Stimulated activated CD8-positive, alpha-beta memory T cell treated with anti-CD3 and anti-CD28 coated beads, Interleukin-12 subunit alpha, Interleukin-12 subunit beta, amount 100 ng/mL, for 1 hour (primary cell): ENCODE data around the gene RNF43.

Experiments used
- DNase-seq: peaks from one replicate; pipeline ENCODE4 v3.0.0-alpha.2; 2020; ENCODE audit warnings: low read depth

Gene RNF43

DNA sequence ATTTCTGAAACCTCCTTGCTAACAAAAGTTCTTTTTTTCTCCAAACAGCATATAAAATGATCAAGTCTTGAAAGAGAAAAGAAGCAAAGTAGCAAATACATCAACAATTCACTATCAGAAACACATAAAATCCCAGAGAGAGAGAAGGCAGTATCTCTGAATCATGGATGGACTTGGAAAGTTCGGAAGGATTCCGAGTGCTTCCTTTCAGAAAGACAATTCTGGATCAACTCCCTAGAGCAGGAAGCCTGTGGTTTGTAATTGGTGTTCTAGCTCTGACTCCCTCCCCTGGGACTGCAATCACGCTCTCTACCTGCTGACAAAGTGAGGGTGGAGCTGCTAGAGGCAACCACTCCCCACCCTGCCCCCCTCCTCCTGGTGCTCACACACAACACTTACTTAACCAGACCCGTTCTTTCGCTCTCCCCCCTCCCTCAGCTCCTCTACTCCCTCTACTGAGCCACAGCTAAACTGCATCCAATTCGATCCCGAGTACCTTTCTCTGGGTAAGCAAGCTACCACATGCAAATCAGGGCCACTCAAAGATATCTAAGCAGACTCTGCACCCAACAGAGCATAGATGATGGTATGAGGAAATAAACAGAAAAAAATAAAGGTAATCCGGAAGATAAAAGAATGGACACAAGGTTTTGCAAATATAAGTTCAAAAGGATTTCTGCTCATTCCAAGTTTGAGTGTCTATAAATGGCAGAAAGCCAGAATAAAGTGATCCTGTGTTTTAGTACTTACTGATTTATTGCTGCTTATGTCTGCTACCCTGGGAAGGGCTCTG, at the start of gene RNF43:
RNF43 (minus strand) TSS at position 235 of the 793 bp plus-strand sequence. CDS start 1,957 bp downstream, outside the sequence.
- DNase-seq: peak; percentile 69

DNA sequence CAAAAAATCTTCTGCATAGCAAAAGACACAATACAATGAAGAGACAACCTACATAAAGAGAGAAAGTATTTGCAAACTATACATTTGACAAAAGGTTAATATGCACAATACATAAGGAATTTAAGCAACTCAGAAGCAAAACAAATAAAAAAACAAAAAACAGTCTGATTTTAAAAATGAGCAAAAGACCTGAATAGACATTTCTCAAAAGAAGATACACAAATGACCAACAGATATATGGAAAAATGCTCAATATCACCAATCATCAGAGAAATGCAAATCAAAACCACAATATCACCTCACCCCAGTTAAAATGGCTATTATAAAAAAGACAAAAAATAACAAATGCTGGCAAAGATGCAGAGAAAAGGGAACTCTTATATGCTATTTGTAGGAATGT, 38.2 kb upstream of the RNF43 start:
- DNase-seq: no peak

DNA sequence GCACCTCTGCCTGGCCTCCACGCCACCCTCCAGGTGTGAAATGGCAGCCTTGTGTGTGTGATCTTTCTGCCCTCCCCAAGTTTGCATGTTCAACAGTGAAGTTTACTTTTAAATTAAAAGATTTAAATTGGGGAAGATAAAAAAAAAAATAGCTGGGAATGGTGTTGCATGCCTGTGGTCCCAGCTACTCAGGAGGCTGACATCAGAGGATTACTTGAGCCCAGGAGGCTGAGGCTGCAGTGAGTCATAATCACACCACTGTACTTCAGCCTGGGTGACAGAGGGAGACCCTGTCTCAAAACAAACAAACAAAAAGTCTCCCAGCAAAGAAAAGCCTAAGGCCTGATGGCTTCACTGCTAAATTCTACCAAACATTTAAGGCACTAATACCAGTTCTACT, 35.4 kb upstream of the RNF43 start:
- no peak for DNase-seq

DNA sequence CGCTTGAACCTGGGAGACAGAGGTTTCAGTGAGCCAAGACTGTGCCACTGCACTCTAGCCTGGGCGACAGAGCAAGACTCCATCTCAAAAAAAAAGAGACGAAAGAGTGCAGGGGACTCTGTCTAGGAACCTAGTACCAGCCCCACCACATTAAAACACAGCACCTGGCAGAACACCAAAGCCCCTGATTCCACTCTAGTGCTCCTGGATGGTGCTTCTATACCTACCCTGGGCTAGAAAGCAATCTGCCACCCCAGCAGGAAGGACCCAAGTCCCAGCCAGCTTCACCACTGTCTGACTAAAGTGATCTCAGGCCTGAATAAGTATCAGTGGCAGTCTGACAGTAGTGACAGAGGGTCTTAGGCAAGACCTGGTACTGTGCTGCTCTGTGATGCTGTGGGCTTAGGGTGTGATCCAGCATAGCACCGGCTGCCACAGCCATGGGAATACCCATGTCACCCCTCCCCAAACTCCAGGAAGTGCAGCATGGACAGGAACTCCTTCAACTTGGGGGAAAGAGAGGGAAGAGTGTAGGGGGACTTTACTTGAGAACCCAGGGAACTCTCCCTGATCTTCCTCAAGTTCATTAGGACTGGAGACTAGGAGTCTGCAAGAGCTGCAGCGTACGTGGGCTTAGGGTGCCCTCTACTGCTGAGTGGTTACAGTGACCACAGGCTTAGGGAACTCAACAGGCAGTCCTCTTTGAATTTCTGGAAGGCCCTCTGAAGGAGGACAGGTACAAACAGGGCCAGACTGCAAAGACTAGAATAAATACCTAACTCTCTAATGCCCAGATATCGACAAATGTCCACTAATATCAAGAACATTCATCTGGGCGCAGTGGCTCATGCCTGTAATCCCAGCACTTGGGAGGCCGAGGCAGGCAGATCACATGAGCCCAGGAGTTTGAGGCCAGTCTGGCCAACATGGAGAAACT, 30.0 kb upstream of the RNF43 start:
- peak; percentile 24 for DNase-seq

DNA sequence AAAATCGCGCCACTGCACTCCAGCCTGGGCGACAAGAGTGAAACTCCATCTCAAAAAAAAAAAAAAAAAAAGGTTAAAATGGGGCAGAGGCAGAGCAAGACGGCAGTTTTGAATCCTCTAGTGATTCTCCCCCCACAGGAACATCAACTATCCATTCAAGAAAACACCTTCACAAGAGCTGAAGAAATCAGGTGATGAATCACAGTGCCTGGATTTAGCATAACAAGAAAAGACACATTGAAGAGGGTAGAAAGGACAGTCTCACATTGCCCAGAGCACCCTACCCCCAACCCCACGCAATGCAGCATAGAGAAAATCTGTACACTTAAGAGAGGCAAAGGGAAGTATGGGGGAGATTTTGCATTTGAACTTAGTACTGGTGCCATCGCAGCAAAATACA, 28.8 kb upstream of the RNF43 start:
- no peak for DNase-seq

DNA sequence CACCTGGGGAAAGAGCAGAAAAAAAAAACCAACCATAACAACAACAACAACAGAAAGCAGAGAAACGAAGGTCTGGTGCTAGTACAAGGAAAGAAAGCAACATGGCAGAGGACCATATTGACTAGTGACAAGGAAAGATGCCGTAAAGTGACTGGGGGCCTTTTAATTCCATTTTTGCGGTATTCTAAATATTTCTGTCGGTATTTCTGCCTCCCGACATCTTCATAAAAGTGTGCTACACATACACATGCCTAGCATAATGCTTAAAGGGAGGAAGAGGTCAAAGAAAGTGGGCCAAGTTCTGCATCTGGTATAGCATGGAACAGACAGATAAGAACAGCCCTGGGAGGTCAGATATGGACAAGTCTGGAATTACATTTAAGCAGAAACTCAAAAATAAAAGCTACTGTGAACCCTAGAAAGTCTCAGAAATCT, 19.5 kb upstream of the RNF43 start:
- DNase-seq: no peak

DNA sequence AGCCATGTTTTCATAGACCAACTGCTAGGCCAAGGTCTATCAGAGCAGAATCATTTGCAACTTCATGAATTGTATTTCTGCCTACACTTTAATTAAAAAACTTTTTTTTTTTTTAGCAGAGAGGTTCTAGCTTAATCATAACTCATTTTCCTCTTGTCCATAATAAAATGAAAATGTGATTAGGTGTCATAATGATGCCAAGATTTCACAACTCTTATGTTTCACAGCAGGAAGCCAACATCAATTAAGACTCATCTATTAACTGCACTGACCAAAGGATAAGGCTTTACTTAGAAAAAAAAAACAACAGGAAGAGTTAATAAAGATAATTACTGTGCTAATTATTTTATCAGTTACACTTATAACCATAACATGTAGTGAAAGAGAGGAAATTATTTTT, 18.9 kb upstream of the RNF43 start:
- DNase-seq: no peak

DNA sequence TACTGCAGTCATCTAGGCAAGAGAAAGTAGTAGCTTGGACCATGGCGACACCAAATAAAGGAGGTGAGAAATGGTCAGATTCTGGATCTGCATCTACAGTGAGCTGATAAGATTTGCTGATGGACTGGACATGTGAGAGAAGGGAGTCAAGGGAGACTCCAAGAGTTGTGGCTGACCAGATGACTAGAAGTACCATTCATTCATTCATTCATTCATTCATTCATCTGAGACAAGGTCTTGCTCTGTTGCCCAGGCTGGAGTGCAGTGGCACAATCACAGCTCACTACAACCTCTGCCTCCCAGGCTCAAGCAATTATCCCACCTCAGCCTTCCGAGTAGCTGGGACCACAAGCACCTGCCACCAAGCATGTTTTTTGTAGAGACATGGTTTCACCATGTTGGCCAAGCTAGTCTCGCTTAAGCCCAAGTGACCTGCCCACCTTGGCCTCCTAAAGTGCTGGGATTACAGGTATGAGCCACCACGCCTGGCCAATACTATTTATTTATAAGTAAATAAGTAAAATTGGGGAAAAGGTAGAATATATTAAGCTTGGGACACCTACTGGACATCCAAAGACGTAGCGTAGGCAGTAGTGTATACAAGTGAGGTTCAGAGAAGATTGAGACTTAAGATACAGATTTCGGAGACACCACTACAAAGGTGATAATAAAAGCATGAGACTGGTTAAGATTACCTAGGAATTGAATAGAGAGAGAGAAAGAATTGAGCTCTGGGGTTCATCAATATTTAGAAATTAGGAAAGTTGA, 15.7 kb upstream of the RNF43 start:
- no peak for DNase-seq

DNA sequence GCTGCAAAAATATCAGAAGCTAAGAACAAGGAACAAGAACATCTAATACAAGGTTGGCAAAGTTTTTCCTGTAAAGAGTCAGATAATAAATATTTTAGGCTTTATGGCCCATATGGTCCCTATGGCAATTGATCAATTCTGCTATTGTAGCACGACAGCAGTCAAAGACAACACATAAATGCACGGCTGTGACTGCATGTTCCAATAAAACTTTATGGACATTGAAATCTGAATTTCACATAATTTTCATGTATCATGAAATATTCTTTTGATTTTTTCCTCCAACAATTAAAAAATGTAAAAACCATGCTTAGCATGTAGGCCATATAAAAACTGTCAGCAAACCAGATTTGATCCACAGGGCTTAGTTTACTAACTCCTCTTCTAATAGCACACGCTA, 10.5 kb upstream of the RNF43 start:
- no peak for DNase-seq

DNA sequence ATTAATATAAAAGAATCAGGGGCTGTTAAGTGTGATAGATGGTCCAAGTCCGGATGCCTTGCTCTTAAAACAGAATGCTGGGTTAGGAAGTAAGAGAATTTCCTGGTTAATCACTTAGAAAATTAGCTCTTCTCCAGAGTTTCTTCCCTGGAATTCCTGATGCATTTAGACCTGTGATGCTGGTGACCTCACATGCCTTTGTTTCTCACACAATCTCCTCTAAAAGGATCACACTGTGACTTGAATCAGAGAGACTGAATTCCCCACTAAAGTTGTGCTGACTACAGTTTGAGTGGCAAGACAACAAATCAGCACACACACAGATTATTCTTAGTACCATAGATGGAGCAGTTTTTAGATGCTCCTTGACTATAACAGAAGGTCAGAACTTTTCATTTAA, 4.4 kb upstream of the RNF43 start:
- DNase-seq: no peak

DNA sequence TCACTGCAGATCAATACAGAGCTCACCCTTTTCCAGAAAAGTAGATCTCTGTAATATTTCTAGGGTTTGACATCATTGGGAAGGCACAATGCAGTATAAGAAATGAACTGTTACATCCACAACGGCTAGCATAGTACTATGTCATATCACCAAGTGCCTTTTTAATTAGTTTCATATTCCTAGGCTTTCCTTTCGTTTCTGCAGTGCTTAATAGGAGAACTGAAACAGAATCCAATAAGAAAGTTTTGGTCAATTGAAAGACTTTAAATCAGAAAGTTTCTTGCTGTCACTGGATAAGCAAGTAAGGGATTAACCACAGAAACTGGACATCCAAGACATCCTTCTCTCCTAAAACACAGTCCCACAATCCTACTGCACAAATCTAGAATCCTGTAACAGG, 3.5 kb upstream of the RNF43 start:
- no peak for DNase-seq

DNA sequence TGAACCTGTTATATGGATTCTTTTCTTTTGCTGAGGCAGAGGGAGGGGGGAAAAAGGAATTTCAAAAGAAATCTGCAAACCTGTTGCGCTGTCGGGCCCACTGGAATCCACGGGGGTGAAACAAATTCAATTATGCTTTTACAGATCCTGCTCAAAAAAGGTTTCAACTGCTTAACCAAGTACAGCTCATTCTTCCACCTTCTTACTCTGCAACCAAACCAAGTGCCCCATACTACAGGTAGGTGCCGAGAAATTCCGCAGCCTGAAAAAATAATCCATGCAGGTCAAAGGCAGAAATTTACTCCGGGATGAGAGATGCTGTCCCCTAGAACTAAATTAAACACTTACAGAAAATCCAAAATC, 416 bp downstream of the RNF43 start:
- DNase-seq: no peak

DNA sequence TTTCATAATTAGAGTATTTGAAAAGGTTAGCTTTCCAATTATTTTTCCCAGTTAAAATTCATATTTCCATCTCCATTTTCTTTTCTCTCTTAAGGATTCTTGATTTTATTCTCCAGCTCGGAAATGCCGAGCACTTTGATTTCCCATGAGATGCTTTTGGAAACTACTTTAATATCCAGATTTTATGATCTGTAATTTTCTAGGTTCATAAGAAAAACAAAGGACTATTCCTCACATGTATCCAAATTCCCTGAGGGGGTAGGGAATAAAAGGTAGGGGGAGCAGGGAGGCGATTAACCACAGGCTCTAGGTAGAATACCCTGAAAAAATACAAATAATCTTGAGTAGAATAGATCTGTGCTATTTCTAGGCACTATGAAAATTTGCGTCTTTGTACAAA, 938 bp downstream of the RNF43 start:
- DNase-seq: no peak

DNA sequence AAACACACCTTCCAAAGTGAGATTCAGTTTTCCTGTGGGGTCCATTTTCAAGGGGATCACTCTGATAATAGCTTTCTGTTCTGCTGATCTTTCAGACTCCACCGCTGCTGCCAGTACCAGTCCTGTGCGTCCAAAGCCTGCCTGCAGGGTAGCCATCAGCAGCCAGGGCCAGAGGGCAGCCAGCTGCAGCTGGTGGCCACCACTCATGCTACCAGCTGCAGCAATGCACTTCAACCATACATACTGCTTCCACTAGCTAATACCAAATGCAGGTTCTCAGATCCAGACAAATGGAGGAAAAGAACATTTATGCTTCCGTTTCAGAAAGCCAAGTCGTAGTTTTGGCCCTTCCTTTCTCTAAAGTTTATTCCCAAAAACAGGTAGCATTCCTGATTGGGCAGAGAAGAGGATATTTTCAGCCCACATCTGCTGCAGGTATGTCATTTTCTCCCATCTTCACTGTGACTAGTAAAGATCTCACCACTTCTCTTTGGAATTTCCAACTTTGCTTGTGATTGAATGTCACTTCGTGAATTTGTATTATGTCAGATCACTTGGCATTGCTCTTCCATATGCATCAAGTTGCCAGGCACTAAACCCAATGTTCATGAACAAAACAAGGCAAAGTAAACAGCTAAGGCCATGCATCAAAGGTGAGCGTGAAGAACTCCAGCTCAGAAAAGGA, 1.8 kb downstream of the RNF43 start:
- DNase-seq: no peak

DNA sequence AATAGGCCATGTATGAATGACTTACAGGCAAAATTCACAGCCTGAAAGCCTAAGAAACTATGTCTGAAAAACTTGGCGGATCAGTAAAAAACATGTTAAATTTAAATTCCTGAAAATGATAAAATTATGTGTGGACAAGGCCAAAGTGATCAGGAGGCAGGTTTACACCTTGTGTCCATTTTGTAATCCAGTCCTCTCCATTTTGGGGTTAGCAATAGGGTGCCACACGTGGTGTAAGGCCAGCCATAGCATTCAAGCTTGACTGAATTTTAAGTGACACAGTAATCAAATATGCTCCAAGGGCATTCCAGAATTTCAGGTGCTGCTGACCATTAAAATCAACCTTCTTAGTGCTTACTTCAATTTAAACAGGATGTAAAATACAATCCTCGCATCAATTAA, 2.7 kb downstream of the RNF43 start:
- DNase-seq: no peak

DNA sequence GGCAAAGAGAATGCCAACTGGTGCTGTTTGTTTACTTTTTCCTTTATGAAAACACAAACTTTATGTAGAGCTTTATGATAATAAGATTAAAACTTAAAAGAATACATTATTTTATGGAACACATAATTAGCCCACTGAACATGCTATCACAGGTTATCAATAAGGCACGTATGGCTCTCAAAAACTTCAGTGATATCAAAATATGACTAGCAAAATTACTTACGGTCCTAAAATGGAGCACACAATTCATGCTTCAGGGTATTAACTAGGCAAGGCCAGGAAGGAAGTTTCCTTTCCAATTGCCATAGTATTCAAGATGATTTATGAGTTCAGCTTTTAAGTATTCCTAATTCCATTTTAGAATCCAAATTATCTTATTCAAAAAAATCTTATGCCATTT, 3.6 kb downstream of the RNF43 start:
- DNase-seq: no peak

DNA sequence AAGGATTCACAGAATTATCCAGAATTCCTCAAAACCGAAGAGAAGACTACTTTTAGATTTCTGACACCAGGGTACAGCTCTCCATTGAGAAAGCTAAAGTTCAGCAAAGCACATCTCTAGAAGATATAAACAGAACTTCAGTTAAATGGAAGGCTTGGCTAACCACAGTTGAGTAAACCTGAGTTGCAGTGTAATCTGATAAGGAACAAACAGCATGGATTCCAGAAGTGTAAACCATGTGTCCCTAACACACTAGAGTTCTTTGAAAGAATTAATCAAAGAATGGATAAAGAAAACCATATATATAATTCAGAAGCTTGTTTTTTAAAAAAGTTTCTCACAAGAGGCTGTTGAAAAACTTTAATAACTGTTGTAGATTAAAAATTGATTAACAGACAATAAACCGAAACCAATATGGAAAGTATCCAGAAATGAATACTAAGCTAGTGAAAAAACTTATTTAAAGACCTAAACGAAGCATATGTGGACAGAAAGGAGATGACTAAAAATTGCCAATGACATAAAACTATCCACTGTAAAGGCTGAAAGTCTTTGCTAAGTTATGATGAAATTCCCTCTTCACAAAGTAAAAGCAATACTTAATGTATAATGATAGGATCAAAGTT, 4.3 kb downstream of the RNF43 start:
- no peak for DNase-seq

DNA sequence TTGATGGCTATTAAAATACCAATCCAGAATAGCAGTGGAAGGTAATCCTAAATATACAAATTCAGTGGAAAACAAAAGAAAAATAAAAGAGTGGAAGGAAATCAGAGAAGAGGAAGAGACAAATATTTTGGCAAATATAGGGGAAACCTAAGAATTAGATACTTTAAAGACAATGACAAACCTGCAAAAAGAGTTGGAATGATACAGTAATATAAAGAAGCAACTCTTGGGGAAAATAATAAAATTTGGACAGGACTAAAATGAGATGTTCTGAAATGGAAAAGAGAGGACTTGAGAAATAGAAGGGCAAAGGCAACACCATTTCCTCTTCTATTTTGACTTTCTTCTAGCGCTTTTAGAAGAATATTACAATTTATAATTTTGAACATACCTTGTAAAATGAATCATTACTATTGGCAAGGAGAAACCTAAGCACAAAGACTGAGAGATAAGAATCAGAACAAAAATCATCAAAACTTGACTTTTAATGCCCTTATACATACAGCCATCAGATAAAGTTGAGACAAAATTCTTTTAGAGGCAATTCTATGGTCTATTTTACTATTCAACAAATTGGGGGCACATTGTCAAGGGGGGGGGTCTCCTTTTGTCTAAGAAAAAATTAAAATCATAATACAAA, 5.2 kb downstream of the RNF43 start:
- no peak for DNase-seq

DNA sequence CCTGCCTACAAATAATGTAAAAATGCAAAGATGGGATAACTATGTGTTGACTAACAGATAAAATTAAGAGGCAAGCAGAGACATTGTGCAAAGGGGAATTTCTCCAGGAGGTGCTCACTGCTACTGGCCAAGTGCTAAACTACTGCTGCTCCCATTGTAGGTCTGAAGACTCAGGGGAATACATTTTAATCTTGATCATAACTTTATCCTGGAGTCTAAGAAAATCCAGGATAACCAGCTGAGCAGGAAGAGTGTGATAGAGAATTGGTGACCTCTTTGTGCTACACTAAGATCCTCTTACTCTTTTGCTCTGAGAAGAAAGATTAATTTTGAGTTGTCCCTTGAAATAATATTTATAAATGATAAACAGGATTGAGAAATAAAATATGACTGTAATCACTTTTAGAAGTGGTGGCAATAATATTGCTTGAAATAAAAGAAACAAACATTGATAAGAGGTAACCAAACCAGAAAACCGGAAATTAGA, 5.9 kb downstream of the RNF43 start:
- no peak for DNase-seq

DNA sequence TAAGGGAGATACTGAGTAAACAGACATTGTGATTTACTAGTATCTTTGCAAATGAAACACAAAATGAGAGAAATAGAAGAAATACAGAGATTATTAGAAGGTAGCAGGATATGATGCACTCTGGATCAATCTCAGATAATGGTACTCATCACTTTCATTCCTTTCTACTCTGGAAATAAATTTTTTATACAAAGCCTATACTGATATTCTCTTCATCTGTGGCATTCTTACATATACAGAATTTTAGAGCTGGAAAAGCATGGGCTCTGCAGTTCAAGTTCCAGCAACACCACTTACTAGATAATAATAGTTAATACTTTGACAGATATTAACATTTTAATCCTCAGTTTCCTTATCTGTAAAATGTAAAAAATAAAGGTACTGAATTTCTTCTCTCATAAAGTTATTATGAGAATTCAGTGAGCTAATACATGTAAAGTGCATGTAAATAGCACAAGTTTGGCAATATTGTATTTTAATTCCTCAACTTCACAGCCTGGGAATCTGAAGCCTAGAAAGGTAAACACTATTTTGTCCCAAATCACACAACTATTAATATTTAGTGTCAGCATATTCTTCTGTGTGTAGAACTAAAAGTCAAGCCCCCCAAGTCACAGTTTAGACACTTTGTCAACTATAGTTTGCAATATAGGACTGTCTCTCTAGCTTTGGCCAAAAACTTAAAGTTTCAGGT, 6.5 kb downstream of the RNF43 start:
- no peak for DNase-seq
